Caki2 (cell line): Measurements from ENCODE around the gene PRDM5. TPM values are rescaled to one million over a fixed set of nuclear protein-coding genes. Genes with fewer than 3 reads are reported as not detected.

Experiments used
- DNase-seq: peaks from one replicate; pipeline ENCODE4 v3.0.0-alpha.2; 2015; ENCODE audit warnings: low read depth
- in situ Hi-C: cut with HindIII; loops from 2 replicates; pipeline ENCODE4 v1.10.0; 2016; ENCODE audit warnings: low sequenced_read_pairs, low pct_unique_long_range_greater_than_20kb, mixed read lengths
- total RNA-seq: library from RNA; depleted of rRNA; stranded (reverse); fragments of >200 nt; shearing (Covaris generic); gene quantifications from 2 replicates; pipeline ENCODE4 v1.2.3, GENCODE V29; 2014; ENCODE audit warnings: low replicate concordance; rRNA removed

Gene PRDM5
- 4.1 and 4.7 TPM in 2 replicates for total RNA-seq

DNA sequence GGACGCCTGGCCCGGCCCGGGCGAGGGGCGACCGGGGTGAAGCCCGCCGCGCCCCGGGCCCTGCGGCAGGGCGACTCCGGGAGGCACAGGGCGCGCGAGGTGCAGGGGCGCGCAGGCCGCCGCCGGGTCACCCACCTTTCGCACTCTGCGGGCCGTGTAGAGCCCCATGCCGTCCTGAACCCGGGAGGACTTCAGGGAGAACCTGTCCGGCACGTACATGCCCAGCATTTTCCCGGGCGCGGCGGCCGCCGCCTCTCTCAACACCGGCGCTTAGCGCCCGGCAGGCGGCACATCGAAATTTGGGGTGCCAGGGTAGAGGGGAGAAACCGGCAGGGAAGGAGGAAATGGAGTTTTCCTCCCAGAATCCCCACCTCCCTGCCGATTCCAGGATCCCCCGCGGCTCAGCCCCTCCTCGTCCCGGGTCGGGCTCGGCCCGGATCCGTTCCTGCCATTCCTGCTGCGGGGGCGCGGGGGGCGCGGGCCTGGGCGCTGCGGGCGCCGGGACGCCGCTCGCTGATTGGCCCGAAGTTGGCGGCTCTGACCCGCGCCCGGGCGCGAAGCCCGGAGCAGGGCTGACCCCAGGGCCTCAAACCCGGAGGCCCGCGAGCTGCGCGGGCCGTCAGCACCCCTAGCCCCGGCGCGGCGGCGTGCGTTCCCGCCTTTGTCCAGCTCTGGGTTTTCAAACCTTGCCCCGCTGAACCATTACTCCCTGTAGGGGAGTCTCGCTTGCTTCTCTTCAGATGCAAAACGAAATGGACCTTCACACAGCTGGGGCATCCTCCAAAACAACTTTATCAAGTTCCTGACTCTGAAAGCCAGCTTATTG lies at the start of gene PRDM5:
Gene PRDM5 (minus strand): TSS at position 346 of the 826 bp plus-strand sequence. CDS start 118 bp downstream, at position 228.
- DNase-seq, result peak; percentile 63
- in situ Hi-C loops, result no loop called here

DNA sequence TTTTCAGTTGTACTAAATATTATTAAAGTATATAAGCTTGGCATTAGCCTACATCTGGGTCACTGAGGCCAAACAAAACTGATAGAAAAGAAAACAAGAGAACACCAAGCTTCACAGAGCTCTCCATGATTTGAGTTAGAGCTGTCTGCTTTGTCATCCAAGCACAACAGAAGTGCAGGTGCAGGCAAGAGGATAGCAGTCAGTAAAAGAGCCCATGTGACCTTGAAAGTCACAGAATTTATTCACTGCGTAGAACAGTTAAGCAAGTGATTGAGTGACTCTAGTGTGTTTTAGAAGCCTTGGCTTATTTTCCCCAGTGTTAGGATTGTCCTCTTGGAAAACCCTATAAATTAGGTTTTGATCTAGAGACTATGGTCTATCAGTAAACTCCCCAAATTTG lies 49.4 kb upstream of the PRDM5 start:
- in situ Hi-C loops, result no loop called here
- DNase-seq, result no peak

DNA sequence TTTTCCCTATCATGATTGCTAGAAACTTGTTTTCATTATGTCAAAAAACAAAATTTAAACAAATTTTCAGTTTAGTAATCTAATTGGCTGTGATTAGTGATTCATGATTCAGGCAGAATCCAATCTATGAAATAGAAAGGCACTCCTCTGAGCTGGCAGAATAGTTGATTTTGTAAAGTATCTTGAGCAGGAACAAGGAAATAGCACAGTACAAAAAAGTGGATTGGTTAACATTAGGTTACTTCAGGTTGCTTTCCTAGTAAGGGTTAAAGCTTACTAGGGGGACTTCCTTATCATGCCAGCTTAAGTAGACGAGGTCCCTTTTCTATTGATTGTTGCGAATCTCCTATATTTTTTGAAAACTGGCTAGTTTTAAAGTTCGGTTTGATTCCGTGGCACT lies 43.4 kb upstream of the PRDM5 start:
- in situ Hi-C loops, result no loop called here
- no peak for DNase-seq

DNA sequence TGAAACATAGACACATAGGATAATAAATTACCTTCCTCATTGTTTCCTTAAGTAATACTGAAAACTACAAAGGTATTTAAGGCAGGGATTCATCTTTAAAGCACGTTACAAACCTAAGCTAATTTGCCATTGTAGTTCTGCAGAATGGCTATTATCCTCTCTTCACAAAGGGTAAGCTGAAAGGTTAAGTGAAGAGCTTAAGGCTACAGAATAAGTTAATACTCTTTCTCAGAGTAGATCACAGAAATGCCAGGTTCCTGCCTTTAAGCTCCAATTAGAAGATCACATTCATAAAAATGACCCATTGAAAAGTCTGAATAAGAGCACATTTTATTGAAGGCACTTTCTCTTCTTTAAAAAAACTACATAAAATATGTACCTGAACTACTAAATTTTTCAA lies 42.1 kb upstream of the PRDM5 start:
- DNase-seq, result no peak
- in situ Hi-C loops, result no loop called here

DNA sequence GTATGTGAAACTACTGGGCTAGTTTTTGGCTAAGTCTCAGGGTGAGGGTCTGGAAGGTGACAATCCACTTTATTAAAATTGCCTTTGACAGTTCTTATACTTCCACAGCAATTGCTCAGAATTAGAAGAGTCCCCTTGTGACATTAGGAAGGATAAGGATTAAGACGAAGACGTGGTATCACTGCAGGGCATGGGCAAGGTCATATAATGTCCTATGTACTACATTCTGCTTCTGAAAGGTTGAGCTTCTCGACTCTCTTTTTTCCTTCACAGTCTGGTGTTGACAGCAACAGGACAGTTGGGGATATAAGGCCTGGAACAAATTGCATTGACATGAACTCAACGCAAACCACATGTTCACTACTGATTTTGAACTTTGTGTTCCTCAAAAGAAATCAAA lies 40.9 kb upstream of the PRDM5 start:
- in situ Hi-C loops, result no loop called here
- DNase-seq, result no peak

DNA sequence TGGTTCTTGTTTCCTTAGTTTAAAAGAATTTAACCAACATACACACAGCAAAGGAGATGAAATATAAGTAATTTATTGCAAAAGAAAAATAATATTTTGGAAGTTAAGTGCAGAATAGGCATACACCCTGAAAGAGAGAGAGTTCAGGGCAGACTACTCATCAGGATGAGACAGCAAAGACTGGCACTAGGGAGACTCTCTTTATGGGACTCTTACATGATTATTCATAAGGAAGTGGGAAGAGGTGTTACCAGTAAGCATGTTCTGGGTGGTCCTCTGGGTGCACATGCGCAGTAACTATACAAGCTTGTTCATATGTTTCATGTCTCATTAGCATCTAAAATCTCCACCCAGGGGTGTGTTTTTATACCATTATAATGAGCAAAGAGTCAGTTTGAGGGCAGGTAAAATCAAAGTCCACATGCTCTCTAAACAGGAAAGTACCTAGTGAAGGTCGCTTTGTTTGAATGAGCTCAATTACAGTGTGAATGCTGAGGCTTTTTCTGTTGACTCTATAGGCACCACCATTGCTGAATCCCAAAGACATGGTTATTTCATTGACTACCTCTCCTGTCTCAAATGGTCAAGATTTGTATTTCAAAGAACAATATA lies 38.2 kb upstream of the PRDM5 start:
- in situ Hi-C loops, result no loop called here
- no peak for DNase-seq

DNA sequence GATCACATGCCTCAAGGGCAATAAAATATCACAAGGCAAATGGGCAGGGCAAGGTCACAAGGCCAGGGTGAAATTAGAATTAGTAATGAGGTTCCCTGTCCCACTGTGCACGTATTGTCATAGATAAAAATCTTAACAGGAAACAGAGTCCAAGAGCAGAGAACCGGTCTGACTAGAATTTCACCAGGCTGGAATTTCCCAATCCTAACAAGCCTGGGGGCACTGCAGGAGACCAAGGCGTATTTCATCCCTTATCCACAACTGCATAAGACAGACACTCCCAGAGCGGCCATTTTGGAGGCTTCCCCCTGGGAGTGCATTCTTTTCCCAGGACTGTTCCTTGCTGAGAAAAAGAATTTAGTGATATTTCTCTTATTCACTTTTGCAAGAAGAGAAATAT lies 25.9 kb upstream of the PRDM5 start:
- no peak for DNase-seq
- in situ Hi-C loops, result no loop called here

DNA sequence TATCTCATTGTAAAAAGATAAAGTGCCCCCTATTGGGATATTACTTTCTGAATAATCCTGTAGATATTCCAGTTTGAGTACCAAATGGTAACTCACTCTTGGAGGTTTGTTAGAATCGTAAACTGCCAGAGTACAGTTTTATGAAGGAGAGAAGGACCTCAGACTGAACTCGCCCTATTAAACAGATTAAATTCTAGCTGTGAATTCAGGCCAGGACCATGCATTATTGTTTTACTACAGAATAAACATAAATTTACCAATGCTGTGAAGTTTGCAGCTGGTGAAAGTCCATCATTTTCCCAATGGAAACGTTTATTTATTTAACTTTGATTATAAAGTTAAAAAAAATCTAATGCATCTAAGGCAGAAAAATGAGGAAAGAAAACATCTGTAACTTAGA lies 20.2 kb upstream of the PRDM5 start:
- no peak for DNase-seq
- in situ Hi-C loops, result no loop called here

DNA sequence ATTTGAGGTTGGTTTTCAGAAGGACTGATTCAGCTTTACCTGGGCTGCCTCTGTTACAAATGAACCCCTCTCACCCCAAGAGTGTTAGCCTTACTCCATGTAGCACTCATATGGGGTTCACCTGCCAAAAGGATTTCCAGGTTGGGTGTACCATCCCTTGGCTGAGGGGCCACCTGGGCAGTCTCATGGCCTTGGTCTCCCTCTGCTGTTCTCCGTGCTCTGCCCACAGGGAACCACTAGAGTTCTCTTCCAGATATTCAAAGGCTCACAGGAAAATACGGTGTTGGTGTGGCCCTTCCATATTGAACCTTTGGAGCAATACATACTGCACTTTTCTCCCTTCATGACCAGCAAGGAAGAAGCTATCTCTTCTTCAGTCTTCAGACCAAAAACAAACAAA lies 18.0 kb upstream of the PRDM5 start:
- DNase-seq, result no peak
- in situ Hi-C loops, result no loop called here

DNA sequence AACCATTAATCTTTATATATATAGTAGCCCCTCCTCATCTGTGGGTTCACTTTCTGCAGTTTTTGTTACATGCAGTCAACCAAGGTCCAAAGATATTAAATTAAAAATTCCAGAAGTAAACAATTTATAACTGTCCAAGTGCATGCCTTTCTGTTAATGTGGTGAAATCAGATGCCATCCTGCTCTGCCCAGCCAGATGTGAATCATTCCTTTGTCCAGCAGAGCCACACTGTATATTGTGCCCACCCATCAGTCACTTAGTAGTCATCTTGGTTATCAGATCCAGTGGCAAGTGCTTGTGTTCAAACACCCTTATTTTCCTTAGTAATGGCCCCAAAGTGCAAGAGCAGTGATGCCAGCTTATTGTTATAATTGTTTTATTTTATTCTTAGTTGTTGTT lies 17.2 kb upstream of the PRDM5 start:
- in situ Hi-C loops, result no loop called here
- DNase-seq, result no peak

DNA sequence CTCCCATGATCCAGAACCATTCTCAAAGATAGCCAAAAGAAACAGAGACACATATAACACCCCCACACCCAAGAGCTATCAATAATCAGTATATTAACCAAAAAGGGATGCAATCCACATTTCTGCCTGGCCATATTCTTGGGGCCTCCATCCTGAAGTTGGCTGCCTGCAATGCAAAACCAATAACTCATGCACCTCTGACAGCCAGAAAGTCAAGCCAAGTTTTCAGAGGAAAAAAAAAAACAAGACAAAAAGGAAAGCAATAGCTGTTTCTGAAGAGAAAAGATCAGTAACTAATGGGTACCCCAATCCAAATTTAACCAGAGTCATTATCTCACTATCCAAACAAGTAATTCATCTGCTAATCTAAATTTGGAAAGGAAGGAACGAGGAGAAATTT lies 7.3 kb upstream of the PRDM5 start:
- no peak for DNase-seq
- in situ Hi-C loops, result no loop called here

DNA sequence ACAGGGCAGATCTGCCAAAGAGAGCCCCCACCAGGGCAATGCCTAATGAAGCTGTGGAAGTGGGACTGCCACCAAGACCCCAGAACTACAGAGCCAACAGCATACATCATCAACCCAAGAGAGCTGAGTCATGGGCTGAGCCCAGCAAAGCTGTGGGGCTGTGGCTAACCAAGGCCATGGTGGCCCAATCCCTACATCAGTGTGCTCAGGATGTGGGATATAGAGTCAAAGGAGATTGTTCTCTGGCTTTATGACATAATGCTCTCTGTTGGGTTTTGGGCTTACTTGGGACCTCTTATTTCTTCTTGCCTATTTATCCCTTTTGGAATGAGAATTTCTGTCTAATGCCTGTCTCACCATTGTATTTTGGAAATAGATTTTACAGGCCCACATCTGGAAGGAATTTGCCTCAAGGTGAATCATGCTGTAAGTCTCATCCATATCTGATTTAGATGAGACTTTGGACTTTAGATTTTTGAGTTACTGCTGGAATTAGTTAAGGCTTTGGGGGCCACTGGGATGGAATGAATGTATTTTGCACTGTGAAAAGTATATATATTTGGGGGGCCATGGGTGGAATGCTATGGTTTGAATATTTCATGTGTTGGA lies 5.4 kb upstream of the PRDM5 start:
- no peak for DNase-seq
- in situ Hi-C loops, result no loop called here

DNA sequence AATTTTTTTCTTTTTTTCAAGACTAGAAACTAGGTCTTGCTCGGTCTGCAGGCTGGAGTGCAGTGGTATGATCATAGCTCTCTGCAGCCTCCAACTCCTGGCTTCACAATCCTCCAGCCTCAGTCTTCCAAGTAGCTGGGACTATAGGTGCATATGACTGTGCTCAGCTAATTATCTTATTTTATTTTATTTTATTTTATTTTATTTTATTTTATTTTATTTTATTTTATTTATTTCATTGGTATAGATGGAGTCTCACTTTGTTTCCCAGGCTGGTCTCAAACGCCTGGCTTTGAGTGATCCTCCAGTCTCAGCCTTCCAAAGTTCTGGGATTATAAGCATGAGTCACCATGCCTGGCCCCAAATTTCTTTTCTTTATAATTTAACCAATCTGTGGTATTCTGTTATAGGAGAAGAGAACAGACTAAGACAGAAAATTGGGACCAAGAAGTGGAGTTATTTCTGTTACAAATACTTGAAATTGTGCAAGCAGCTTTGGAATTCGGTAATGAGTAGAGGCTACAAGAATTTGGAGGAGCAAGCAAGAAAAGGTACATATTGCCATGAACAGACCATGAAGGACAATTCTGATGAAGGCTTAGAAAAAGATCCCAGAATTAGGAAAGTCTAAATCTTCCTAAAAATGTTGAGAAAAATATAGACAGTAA lies 4.0 kb upstream of the PRDM5 start:
- in situ Hi-C loops, result no loop called here
- DNase-seq, result no peak

DNA sequence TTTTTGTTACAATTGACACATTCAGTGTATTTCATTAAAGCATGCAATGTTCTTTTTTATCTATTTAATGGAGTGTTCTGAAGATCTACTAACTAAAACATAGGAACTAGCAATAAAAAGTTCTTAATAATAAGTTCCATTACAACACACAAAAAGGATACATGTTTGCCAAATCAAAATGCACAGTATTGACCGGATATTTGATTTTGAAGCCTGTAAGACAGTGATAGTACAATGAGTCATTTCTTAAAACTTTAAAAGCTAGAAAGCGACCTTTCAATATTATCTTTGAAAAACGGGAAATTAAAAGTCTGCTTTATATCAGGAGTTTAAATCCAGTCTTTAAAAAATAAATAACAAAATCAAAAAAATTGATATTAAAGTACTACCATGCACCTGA lies 2.4 kb upstream of the PRDM5 start:
- in situ Hi-C loops, result no loop called here
- no peak for DNase-seq

DNA sequence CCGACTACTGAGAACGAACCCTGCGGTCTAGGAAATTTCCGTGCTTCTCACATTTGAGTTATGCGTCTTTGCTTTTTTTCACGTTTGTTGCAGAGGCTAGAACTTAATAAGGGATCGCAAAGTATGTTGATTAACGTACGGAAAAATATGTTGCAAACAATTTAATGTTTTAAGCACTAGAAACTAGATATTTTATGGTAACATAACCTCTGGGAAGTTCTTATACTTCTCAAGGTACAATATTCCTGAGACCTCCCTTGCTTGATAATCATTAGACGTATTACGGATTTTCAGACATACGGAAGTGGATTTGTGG lies 639 bp upstream of the PRDM5 start:
- no peak for DNase-seq
- in situ Hi-C loops, result no loop called here

DNA sequence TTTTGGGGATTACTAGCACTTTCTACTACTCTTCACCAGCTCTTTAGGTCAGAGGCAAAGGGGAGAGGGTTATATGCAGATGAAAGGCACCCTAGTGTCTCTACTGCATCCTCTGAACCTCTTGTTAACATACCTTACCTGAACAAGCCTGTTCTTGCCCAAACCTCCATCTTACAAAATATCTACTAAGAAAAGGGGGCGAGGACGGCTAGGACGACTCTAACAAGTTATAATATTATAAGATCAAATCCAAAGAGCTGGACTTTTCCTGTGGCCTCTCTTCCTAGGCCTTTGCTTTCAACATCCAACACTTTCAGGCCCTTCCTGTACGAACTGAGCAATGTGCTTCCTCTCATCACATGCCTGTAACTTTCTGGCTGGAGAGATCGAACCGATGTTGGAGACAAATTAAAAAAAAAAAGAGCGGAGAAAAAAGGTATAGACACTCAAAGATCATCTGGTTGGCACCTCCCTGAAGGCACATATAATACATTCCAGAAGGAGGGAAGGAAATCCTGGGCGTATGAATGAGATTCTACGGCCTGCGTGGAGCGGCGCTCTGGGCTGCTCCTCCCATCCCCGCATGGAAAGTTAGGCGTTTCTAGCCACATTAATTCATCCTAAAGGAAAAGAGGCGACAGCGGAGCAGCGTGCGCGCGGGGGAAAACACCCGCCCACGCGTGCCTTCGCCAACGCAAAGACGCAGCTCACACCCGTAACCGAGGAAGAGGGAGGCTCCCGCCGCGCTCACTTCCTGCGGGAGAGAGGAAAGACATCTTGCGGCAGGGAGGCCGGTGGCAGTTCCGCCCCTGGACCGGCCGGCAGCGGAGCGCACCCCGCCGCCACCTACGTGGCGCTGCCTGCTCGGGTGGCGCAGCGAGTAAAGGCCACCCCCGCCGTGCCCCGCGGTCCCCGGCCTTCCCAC lies 808 bp downstream of the PRDM5 start:
- DNase-seq, result peak; percentile 74
- in situ Hi-C loops, result no loop called here

DNA sequence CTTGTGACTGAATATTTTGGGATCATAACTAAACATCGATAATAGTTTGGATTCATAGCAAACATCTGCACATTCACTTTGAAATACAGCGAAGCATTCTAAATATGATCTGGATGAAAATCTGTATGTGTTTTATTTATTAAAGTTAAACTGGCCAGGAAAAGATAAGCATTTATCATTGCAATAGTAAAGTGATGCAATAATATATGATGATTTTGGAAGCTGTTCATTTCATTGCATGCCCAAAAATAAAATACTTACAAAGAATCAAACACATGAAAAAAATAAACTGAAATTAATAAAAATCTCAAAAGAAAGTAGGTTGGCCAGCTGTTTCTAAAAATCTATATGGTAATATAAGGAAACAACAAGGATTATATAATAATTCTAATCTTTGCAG lies 1.9 kb downstream of the PRDM5 start:
- no peak for DNase-seq
- in situ Hi-C loops, result no loop called here

DNA sequence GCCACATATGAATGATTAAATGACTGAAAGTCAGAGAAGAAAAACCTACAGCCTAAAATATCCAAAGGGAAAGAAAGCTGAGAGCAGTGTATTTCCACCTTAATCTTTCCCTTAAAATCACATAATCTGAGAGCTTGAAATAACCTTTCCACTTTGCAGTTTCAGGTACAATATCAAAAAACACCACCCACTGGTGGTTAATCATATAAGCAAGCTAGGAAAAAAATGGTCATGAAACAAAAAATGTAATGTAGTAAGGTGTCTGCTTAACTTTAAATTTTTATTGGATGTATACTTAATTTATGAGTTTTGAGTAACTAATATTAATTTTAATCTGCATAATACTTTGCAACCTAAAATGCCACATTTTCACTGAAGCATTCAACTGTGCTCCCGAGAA lies 3.2 kb downstream of the PRDM5 start:
- DNase-seq, result no peak
- in situ Hi-C loops, result no loop called here
